Endodermal cell (in vitro differentiated cells): ENCODE results near the gene PRKAG2. TPM values are rescaled to one million over a fixed set of nuclear protein-coding genes. Genes with fewer than 3 reads are reported as not detected.

Source experiments
- DNase-seq: peaks from one replicate; pipeline ENCODE4 v3.0.0-alpha.2; 2017
- H3K27ac ChIP-seq: 2 replicates; pipeline ENCODE4 v1.5.1; 2013; ENCODE audit warnings: mild to moderate bottlenecking, low read depth, low read length, moderate library complexity
- H3K27me3 ChIP-seq: 2 replicates; pipeline ENCODE4 v1.6.1; 2013; ENCODE audit warnings: mild to moderate bottlenecking, low read length, moderate library complexity; ENCODE audit not compliant: insufficient read depth, control insufficient read depth, poor library complexity, severe bottlenecking
- H3K36me3 ChIP-seq: 2 replicates; pipeline ENCODE4 v1.7.0; 2013; ENCODE audit warnings: mild to moderate bottlenecking, low read length, moderate library complexity; ENCODE audit not compliant: control insufficient read depth, insufficient read depth
- H3K4me1 ChIP-seq: one replicate; pipeline ENCODE4 v1.7.0; 2013; ENCODE audit warnings: low read length; ENCODE audit not compliant: control insufficient read depth, insufficient read depth
- H3K4me3 ChIP-seq: 2 replicates; pipeline ENCODE4 v1.5.1; 2013; ENCODE audit warnings: mild to moderate bottlenecking, low read length, moderate library complexity
- H3K9ac ChIP-seq: 2 replicates; pipeline ENCODE4 v1.6.1; 2013; ENCODE audit warnings: mild to moderate bottlenecking, low read length, moderate library complexity; ENCODE audit not compliant: poor library complexity, severe bottlenecking; ENCODE audit errors: extremely low read depth
- H3K9me3 ChIP-seq: 2 replicates; pipeline ENCODE4 v1.6.1; 2013; ENCODE audit warnings: mild to moderate bottlenecking, low read length, moderate library complexity; ENCODE audit not compliant: control insufficient read depth
- H3K27ac Mint-ChIP-seq: 2 replicates; pipeline ENCODE4 v1.8.0; 2020; ENCODE audit warnings: mixed read lengths
- H3K27me3 Mint-ChIP-seq: 2 replicates; pipeline ENCODE4 v1.8.0; 2021; ENCODE audit warnings: mild to moderate bottlenecking, mixed read lengths; ENCODE audit not compliant: insufficient read depth
- H3K36me3 Mint-ChIP-seq: 2 replicates; pipeline ENCODE4 v1.8.0; 2020; ENCODE audit warnings: low read depth, mixed read lengths
- H3K4me1 Mint-ChIP-seq: 2 replicates; pipeline ENCODE4 v1.8.0; 2020; ENCODE audit warnings: mixed read lengths
- H3K4me3 Mint-ChIP-seq: 2 replicates; pipeline ENCODE4 v1.8.0; 2020; ENCODE audit warnings: mild to moderate bottlenecking, moderate library complexity, mixed read lengths
- H3K9me3 Mint-ChIP-seq: 2 replicates; pipeline ENCODE4 v1.8.0; 2020; ENCODE audit warnings: mild to moderate bottlenecking, mixed read lengths
- WGBS, 2 experiments: methylation state at CpG; one replicate each; pipeline versions ENCODE4 v1.1.5 to v1.1.7; 2013; ENCODE audit warnings: missing lambda C conversion rate in 2 of 2, mixed read lengths in 1 of 2; ENCODE audit not compliant: insufficient coverage in 1 of 2, insufficient read length in 1 of 2; 5-methylcytosine and 5-hydroxymethylcytosine counted together
- total RNA-seq, 2 donors: library from RNA; stranded (reverse); fragmentation: NEBNext Ultra II Directional in 1 of 2; extraction: Animal tissue kit (Norgen Biotek cat#: 25700) in 1 of 2; gene quantifications; 2 replicates in 1 of 2; 3 replicates in 1 of 2; pipeline ENCODE4 v1.2.1, GENCODE V29; 2021
- TF ChIP-seq, protein P1 (sequence below): fragments of 200-600 bp; sonication (generic); conservative IDR thresholded peaks from 2 replicates; pipeline ENCODE4 v1.5.0; 2021; ENCODE audit warnings: antibody characterized with exemption, mild to moderate bottlenecking

PRKAG2 gene
- total RNA-seq, 2 donors from 2014 or later, result 17.2 to 20.7 TPM

GRCh38 chr7:151644554-151644953 lies 232.4 kb downstream of the PRKAG2 start:
- H3K27ac ChIP-seq, result no peak overlapping the region
- Mint-ChIP-seq H3K27me3 (no peaks in the 10 kb centered on the region), H3K27ac (no peak overlapping the region), H3K9me3 (peaks cover 8% of the 10 kb centered on the region), H3K36me3 (no peaks in the 10 kb centered on the region), H3K4me3 (no peak overlapping the region), H3K4me1 (peaks cover 8% of the 10 kb centered on the region)
- H3K9ac ChIP-seq, result no peak overlapping the region
- H3K4me3 ChIP-seq, result no peak overlapping the region
- TF ChIP-seq, protein P1, sequence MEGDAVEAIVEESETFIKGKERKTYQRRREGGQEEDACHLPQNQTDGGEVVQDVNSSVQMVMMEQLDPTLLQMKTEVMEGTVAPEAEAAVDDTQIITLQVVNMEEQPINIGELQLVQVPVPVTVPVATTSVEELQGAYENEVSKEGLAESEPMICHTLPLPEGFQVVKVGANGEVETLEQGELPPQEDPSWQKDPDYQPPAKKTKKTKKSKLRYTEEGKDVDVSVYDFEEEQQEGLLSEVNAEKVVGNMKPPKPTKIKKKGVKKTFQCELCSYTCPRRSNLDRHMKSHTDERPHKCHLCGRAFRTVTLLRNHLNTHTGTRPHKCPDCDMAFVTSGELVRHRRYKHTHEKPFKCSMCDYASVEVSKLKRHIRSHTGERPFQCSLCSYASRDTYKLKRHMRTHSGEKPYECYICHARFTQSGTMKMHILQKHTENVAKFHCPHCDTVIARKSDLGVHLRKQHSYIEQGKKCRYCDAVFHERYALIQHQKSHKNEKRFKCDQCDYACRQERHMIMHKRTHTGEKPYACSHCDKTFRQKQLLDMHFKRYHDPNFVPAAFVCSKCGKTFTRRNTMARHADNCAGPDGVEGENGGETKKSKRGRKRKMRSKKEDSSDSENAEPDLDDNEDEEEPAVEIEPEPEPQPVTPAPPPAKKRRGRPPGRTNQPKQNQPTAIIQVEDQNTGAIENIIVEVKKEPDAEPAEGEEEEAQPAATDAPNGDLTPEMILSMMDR, result no peak
- peaks cover 17% of the 10 kb centered on the region for H3K9me3 ChIP-seq
- H3K36me3 ChIP-seq, result no peaks in the 10 kb centered on the region
- no peaks in the 10 kb centered on the region for H3K4me1 ChIP-seq
- H3K27me3 ChIP-seq, result no peaks in the 10 kb centered on the region
- DNase-seq, result no peak

DNA sequence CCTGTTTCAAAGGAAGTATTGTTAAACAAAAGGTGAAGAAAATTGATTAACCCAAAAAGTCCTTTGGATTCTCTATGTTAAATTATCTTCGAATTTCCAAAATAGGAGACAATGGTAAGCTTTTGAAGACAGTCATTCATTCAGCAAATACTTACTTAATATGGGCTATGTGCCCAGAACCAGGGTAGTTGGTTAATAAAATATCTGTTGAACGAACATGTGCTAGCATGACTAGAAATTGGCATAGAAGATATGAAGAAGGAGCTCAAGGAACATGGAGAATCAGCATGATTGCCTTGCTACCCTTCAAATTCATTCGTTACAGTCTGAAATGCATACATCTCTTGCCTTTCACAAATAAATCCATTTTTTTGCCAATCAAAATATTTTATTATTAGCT lies 234.2 kb downstream of the PRKAG2 start:
- H3K36me3 Mint-ChIP-seq, result no peaks in the 10 kb centered on the region
- TF ChIP-seq, protein P1, result no peak
- H3K27me3 Mint-ChIP-seq, result peaks cover 2% of the 10 kb centered on the region
- DNase-seq, result no peak
- H3K27ac Mint-ChIP-seq, result no peak overlapping the region
- Histone ChIP-seq H3K9ac (no peak overlapping the region), H3K9me3 (peaks cover 17% of the 10 kb centered on the region), H3K4me1 (no peaks in the 10 kb centered on the region), H3K36me3 (no peaks in the 10 kb centered on the region), H3K4me3 (no peak overlapping the region), H3K27me3 (no peaks in the 10 kb centered on the region), H3K27ac (no peak overlapping the region)
- H3K4me3 Mint-ChIP-seq, result no peak overlapping the region
- peaks cover 4% of the 10 kb centered on the region for H3K4me1 Mint-ChIP-seq
- 71 to 92% methylated on average over 1 to 3 of the region's 3 CpGs for WGBS, 2 experiments
- H3K9me3 Mint-ChIP-seq, result peaks cover 8% of the 10 kb centered on the region

GRCh38 chr7:151641587-151641986 lies 235.3 kb downstream of the PRKAG2 start:
- Mint-ChIP-seq H3K4me1 (no peaks in the 10 kb centered on the region), H3K27me3 (peaks cover 2% of the 10 kb centered on the region), H3K4me3 (no peak overlapping the region), H3K9me3 (peaks cover 8% of the 10 kb centered on the region), H3K27ac (no peak overlapping the region), H3K36me3 (no peaks in the 10 kb centered on the region)
- DNase-seq, result no peak
- TF ChIP-seq, protein P1, result no peak
- no peaks in the 10 kb centered on the region for H3K36me3 ChIP-seq
- H3K9me3 ChIP-seq, result peaks cover 17% of the 10 kb centered on the region
- H3K9ac ChIP-seq, result no peak overlapping the region
- H3K27ac ChIP-seq, result no peak overlapping the region
- H3K4me1 ChIP-seq, result no peaks in the 10 kb centered on the region
- H3K27me3 ChIP-seq, result no peaks in the 10 kb centered on the region
- 92% methylated on average over 2 of the region's 2 CpGs; no CpG with 5 or more reads in 1 of the 2 experiments for WGBS, 2 experiments
- no peak overlapping the region for H3K4me3 ChIP-seq
